ENCODE results near the gene LCE4A. TPM values are rescaled to one million over a fixed set of nuclear protein-coding genes. Genes with fewer than 3 reads are reported as not detected.
A peak's percentile ranks its signal among the peaks of the same experiment; 100 is the strongest.

Gene LCE4A
- total and polyA plus RNA-seq, 8 donors = not detected

- Histone ChIP-seq H3K4me1 (no peaks in the 10 kb centered on the region), H3K27ac (no peak overlapping the region), H3K4me3 (no peak overlapping the region), H3K9me3 (no peaks in the 10 kb centered on the region), H3K36me3 (no peaks in the 10 kb centered on the region), H3K27me3 (peaks cover 0 to 16% of the 10 kb centered on the region in 2 donors)
- ATAC-seq (no peak), DNase-seq (peak in 1 of 4 donors; percentile 2)
- TF ChIP-seq CTCF (IDR thresholded peaks at IDR 0.05) = no peak
- intact Hi-C loops (cut with DNase I) = no loop called here
Measured at GRCh38 chr1:152745289-152745704, 37.3 kb downstream of the LCE4A start.

- no peak for ATAC-seq
- H3K27me3 ChIP-seq = peaks cover 0 to 20% of the 10 kb centered on the region in 2 donors
- no peak for TF ChIP-seq CTCF (IDR thresholded peaks at IDR 0.05)
- no peaks in the 10 kb centered on the region for H3K36me3 ChIP-seq
- H3K4me3 ChIP-seq = no peak overlapping the region
- H3K4me1 ChIP-seq = no peaks in the 10 kb centered on the region
- no peaks in the 10 kb centered on the region for H3K9me3 ChIP-seq
- no peak for DNase-seq
- no peak overlapping the region for H3K27ac ChIP-seq
- intact Hi-C loops (cut with DNase I) = no loop called here
Measured at GRCh38 chr1:152745765-152746444, 37.9 kb downstream of the LCE4A start.

DNA sequence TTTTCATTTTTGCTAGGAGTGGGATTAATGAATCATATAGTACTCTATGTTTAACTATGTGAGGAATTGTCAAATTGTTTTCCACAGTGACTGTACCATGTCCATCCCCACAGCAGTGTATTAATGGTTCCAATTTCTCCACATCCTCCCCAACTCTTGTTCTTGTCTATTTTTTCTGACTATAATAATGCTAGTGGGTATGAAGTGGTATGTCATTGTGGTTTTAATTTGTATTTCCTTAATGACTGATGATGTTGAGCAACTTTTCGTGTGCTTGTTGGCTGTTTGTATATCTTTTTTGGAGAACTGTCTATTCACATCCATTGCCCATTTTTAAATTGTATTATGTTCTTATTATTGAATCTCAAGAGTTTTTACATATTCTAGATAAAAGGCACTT lies 39.9 kb downstream of the LCE4A start:
- no peak for ATAC-seq
- no peaks in the 10 kb centered on the region for H3K4me1 ChIP-seq
- peaks cover 0 to 20% of the 10 kb centered on the region in 2 donors for H3K27me3 ChIP-seq
- no peaks in the 10 kb centered on the region for H3K9me3 ChIP-seq
- no peak for DNase-seq
- no peaks in the 10 kb centered on the region for H3K36me3 ChIP-seq
- TF ChIP-seq CTCF (IDR thresholded peaks at IDR 0.05) = no peak
- intact Hi-C loops (cut with DNase I) = no loop called here
- H3K27ac ChIP-seq = no peak overlapping the region
- no peak overlapping the region for H3K4me3 ChIP-seq

GRCh38 chr1:152752225-152752624 lies 44.3 kb downstream of the LCE4A start:
- Histone ChIP-seq H3K27me3 (peaks cover 0 to 34% of the 10 kb centered on the region in 2 donors), H3K4me1 (no peaks in the 10 kb centered on the region), H3K4me3 (no peak overlapping the region), H3K9me3 (no peaks in the 10 kb centered on the region), H3K36me3 (no peaks in the 10 kb centered on the region), H3K27ac (no peak overlapping the region)
- intact Hi-C loops (cut with DNase I) = no loop called here
- ATAC-seq (peak; percentile 50), DNase-seq (no peak)
- no peak for TF ChIP-seq CTCF (IDR thresholded peaks at IDR 0.05)

DNA sequence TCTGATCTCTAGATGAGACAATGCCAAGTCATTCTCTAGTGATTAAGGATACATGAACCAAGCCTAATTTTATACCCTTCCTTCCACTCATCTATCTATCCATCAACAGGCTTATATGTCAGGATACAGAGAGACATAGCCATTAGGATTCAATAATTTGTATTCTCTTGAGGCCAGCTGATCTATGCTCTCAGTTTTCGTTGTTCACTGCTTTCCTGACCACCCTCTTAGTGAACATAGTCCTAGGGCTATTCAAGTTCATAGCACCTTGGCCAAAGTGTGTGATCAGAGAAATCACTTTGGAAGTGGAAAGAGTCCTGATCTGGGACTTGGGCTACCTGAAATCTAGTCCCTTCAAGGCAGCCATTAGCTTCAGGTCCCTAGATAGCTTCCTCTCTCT lies 45.6 kb downstream of the LCE4A start:
- Histone ChIP-seq H3K9me3 (no peaks in the 10 kb centered on the region), H3K36me3 (no peaks in the 10 kb centered on the region), H3K27ac (no peak overlapping the region), H3K4me3 (no peak overlapping the region), H3K4me1 (no peaks in the 10 kb centered on the region), H3K27me3 (peaks cover 0 to 37% of the 10 kb centered on the region in 2 donors)
- DNase-seq (no peak), ATAC-seq (no peak)
- intact Hi-C loops (cut with DNase I) = no loop called here
- no peak for TF ChIP-seq CTCF (IDR thresholded peaks at IDR 0.05)

Measured in left lung (tissue), 10 donors.